ES-I3 (cell line): ENCODE data around the gene FNBP1.
"Not testable (repeated sequence)": the region's sequence is repeated elsewhere in the genome, so short reads cannot be mapped to it uniquely, and the experiment has no call there.

ENCODE experiments used
- H3K36me3 ChIP-seq: 2 replicates; pipeline ENCODE4 v1.6.1; 2013; ENCODE audit warnings: mild to moderate bottlenecking, low read length, control low read depth, moderate library complexity; ENCODE audit not compliant: insufficient read depth
- H3K4me1 ChIP-seq: 2 replicates; pipeline ENCODE4 v1.6.1; 2013; ENCODE audit warnings: mild to moderate bottlenecking, control low read depth, low read length; ENCODE audit not compliant: insufficient read depth
- H3K9ac ChIP-seq: 2 replicates; pipeline ENCODE4 v1.6.1; 2013; ENCODE audit warnings: low read depth, mild to moderate bottlenecking, low read length, moderate library complexity
- H3K9me3 ChIP-seq: 2 replicates; pipeline ENCODE4 v1.6.1; 2013; ENCODE audit warnings: mild to moderate bottlenecking, low read length, moderate library complexity; ENCODE audit not compliant: control insufficient read depth, insufficient read depth

FNBP1 gene

DNA sequence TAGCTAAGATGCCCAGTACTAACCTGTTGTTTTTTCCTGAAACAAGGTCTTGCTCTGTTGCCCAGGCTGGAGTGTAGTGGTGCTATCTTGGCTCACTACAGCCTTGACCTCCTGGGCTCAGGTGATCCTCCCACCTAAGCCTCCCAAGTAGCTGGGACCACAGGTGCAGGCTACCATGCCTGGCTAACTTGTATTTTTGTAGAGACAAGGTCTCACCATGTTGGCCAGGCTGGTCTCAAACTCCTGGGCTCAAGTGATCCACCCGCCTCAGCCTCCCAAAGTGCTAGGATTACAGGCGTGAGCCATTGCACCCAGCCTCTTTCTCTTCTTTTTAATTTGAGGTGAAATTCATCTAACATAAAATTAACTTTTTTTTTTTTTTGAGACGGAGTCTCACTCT is 21.1 kb downstream of the FNBP1 start:
- not testable (repeated sequence) for H3K9me3 ChIP-seq, H3K9ac ChIP-seq, H3K4me1 ChIP-seq, H3K36me3 ChIP-seq

DNA sequence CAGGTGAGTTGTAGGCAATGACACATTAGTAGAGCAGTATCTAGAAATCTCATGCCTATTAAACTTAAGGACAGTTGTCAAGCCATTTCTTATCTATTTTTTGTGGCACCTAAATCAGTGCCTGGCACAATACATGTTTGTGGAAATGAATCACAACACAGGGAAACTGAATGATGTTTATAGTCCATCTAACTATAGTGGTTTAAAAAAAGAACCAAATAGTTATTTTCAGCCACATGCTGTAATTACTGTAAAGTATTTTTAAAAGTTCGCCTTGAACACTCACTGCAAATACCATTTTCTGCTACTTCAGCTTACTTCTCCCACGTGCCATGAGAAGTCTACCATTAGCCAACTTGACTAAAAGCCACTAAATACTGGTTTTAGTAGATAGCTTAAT is 21.9 kb downstream of the FNBP1 start:
- Histone ChIP-seq H3K9me3 (no peaks in the 10 kb centered on the region), H3K9ac (no peak overlapping the region), H3K36me3 (no peaks in the 10 kb centered on the region), H3K4me1 (peaks cover 8% of the 10 kb centered on the region; the same call in 1 of the 2 replicates)

- peaks cover 8% of the 10 kb centered on the region; the same call in 1 of the 2 replicates for H3K4me1 ChIP-seq
- H3K9ac ChIP-seq = no peak overlapping the region
- H3K9me3 ChIP-seq = no peaks in the 10 kb centered on the region
- H3K36me3 ChIP-seq = no peaks in the 10 kb centered on the region
These were observed 22.4 kb downstream of the FNBP1 start for GRCh38 chr9:130020618-130021017.

DNA sequence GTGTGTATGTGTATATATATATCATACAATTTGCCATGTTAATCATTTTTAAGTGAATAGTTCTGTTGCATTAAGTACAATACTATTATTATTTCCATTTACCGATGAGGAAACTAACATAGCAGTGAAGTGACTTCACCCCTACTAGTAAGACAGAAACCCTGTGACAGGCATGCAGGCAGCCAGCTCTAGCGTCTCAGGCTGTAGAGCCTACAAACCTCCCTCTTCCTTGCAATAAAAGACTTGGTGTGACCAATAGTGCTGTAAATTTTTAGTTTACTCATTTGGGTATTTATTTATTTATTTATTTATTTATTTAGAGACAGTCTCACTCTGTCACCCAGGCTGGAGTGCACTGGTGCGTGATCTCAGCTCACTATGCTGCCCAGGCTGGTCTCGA is 24.7 kb downstream of the FNBP1 start:
- Histone ChIP-seq H3K9ac (no peak overlapping the region), H3K9me3 (no peaks in the 10 kb centered on the region), H3K4me1 (peaks cover 2% of the 10 kb centered on the region; the same call in 1 of the 2 replicates), H3K36me3 (no peaks in the 10 kb centered on the region)

- H3K9me3 ChIP-seq, H3K4me1 ChIP-seq, H3K36me3 ChIP-seq, H3K9ac ChIP-seq: not testable (repeated sequence)
These were observed 25.5 kb downstream of the FNBP1 start for GRCh38 chr9:130017510-130017909.

GRCh38 chr9:130017076-130017475 is 25.9 kb downstream of the FNBP1 start:
- Histone ChIP-seq H3K9ac (no peak overlapping the region), H3K9me3 (no peaks in the 10 kb centered on the region), H3K4me1 (no peaks in the 10 kb centered on the region), H3K36me3 (no peaks in the 10 kb centered on the region)

DNA sequence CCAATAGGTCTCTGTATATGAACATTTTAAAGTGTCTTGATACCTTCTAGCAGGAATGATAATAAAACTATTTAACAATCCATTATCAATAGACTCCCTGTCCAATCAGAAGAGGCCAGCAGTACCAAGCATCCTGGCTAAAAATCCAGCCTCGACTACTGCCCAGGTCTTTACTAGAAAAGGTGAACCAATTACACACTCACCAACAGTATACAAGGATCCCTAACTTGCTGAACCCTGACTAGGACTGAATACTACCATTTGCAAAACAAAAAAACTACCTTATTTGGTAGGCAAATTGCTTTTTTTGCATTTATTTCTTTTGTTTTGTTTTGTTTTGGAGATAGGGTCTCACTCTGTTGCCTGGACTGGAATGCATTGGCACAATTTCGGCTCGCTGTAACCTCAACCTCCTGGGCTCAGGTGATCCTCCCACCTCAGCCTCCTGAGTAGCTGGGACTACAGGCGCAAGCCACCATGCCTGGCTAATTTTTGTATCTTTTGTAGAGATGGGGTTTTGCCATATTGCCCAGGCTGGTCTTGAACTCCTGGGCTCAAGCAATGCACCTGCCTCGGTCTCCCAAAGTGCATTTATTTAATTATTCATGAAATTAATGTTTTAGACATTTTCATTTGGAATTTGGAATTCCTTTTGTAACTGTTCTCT is 27.5 kb downstream of the FNBP1 start:
- Histone ChIP-seq H3K9me3 (no peaks in the 10 kb centered on the region), H3K4me1 (no peaks in the 10 kb centered on the region), H3K36me3 (no peaks in the 10 kb centered on the region), H3K9ac (no peak overlapping the region)

DNA sequence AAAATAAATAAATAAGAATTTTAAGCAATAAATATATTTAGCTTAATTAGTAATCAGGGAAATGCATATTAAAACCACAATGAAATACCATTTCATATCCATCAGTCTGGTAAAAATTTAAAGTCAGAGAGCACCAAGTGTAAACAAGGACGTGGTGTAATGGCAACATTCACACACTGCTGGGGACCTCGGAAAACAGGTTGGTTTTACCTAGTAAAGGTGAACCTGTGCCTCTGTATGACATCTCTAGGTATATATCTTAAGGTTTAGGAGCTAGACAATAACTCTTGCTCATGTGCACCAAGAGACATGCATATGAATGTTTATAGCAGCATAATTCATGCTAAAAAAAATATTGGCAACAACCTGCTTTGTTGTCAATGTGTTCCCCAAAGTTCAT is 29.7 kb downstream of the FNBP1 start:
- no peak overlapping the region for H3K9ac ChIP-seq
- no peaks in the 10 kb centered on the region for H3K4me1 ChIP-seq
- no peaks in the 10 kb centered on the region for H3K9me3 ChIP-seq
- H3K36me3 ChIP-seq = no peaks in the 10 kb centered on the region

- H3K4me1 ChIP-seq = no peaks in the 10 kb centered on the region
- no peak overlapping the region for H3K9ac ChIP-seq
- no peaks in the 10 kb centered on the region for H3K36me3 ChIP-seq
- no peaks in the 10 kb centered on the region for H3K9me3 ChIP-seq
These were observed 32.6 kb downstream of the FNBP1 start for GRCh38 chr9:130010151-130010988.

DNA sequence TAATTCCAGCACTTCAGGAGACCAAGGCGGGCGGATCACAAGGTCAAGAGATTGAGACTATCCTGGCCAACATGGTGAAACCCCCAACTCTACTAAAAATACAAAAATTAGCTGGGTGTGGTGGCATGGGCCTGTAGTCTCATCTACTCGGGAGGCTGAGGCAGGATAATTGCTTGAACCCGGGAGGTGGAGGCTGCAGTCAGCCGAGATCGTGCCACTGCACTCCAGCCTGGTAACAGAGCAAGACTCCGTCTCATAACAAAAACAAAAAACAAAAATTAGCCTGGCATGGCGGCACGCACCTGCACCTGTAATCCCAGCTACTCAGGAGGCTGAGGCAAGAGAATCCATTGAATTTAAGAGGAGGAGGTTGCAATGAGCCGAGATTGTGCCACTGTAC is 33.4 kb downstream of the FNBP1 start:
- not testable (repeated sequence) for H3K36me3 ChIP-seq, H3K9me3 ChIP-seq, H3K4me1 ChIP-seq, H3K9ac ChIP-seq

- no peak overlapping the region for H3K9ac ChIP-seq
- H3K4me1 ChIP-seq = no peaks in the 10 kb centered on the region
These were observed 34.5 kb downstream of the FNBP1 start for GRCh38 chr9:130008538-130008937.

DNA sequence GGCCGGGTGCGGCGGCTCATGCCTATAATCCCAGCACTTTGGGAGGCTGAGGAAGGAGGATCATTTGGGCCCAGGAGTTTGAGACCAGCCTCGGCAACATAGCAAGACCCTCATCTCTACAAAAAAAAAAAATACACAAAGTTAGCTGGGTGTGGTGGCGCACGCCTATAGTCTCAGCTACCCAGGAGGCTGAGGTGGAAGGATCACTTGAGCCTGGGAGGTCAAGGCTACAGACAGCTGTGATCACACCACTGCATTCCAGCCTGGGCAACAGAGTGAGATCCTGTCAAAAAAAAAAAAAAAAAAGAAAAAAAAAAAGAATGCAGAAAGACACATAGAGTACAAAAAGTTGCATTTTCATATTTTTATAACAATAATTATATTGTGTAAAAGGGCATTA is 36.0 kb downstream of the FNBP1 start:
- H3K4me1 ChIP-seq, H3K9ac ChIP-seq, H3K36me3 ChIP-seq, H3K9me3 ChIP-seq: not testable (repeated sequence)

More at GRCh38 chr9:130008538-130008937, 34.5 kb downstream of the FNBP1 start:
- Histone ChIP-seq H3K36me3 (no peaks in the 10 kb centered on the region), H3K9me3 (no peaks in the 10 kb centered on the region)

DNA sequence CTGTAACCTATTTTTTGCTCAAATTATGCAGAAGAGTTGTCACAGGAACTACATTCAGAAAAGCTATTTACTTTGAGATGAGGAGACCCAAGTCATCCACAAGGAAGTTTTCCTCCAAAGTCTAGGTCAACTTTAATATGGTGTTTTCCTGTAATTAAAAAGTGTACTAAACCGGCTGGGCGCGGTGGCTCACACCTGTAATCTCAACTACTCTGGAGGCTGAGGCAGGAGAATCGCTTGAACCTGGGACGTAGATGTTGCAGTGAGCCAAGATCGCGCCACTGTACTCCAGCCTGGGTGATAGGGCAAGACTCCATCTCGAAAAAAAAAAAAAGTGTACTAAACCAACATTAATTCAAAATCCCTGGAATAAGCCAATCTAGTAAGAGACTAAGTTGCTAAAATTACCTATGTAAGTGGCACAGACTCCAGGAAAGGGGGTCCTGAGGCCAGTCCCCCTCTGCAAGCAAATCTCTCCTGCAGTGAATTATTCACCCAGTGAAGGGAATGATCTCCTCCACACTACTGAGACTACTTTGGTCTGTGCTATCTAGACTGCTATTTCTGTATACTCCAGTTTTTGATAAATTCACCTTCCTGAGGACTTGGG is 38.9 kb downstream of the FNBP1 start:
- no peaks in the 10 kb centered on the region for H3K9me3 ChIP-seq
- H3K36me3 ChIP-seq = no peaks in the 10 kb centered on the region
- H3K9ac ChIP-seq = no peak overlapping the region
- no peaks in the 10 kb centered on the region for H3K4me1 ChIP-seq

DNA sequence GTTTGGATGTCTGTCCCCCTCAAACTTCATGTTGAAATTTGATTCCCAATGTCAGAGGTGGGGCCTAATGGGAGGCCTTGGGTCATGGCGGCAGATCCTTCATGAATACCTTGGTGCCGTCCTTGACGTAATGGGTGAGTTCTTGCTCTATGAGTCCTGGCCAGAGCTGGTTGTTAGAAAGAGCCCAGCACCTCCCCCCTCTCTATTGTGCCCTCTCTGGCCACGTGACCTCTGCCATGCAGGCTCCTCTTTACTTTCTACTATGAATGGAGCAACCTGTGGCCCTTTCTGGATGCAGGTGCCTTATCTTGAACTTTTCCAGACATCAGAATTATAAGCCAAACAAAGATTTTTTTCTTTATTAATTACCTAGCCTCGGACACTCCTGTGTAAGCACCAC is 40.7 kb downstream of the FNBP1 start:
- no peaks in the 10 kb centered on the region for H3K36me3 ChIP-seq
- H3K9ac ChIP-seq = no peak overlapping the region
- H3K4me1 ChIP-seq = no peaks in the 10 kb centered on the region
- H3K9me3 ChIP-seq = no peaks in the 10 kb centered on the region

DNA sequence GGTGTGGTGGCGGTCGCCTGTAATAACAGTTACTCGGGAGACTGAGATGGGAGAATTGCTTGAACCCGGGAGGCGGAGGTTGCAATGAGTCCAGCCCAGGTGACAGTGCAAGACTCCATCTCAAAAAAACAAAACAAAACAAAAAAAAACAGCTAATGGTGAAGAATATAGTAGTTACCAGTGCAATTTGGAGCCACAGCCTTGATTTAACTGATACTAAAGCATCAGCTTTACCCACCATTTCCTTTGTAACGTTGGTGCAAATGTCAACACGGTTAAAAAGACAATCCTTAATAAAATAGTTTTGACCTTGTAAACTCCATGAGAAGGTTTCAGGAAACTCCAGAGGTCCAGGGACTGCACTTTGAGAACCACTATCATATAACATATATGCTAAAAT is 41.8 kb downstream of the FNBP1 start:
- no peaks in the 10 kb centered on the region for H3K9me3 ChIP-seq
- H3K9ac ChIP-seq = no peak overlapping the region
- H3K4me1 ChIP-seq = no peaks in the 10 kb centered on the region
- no peaks in the 10 kb centered on the region for H3K36me3 ChIP-seq
